NCI-H526 (cell line): Measurements from ENCODE around the gene KATNAL1.

Experiments used
- DNase-seq, 2 experiments: peaks; one replicate each; lab custom pipeline; 2025; lab: John Stamatoyannopoulos, UW

KATNAL1 gene

DNA sequence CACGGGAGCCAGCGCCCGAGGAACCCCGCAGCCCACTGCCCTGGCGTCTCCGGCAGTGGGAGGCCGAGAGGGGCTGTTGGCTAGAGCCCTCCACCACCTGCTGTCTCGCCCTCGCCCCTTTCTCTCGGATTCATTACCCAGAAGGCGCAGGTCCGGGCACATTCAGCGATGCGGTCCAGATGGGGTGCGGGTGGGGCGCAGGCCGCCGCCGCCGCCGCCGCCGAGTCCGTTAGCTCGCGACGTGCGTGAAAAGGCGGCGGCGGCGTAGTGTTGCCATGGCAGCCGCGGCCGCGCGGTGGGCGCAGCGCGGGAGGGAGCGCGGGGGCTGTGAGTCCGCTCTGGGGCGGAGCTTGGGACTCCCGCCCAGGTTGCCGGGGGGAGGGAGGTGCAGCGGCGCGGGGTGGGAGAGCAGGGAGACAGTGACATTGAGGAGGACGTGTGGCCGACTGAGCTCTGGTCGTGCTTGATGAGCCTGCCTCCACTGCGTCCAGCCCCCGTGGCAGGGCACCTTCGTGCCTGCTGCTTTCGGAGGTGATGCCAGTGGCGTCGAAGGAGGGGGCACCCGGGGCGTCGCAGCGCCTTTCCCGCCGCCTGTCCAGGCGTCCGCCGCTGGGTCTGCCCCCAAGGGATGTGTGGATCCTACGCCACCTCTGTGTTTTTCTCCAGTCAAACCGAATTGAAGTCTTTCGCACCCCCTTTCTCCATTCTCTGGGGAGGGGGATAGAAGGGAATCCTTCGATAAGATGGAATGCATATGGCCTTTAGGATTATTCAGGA lies at the start of gene KATNAL1:
KATNAL1 (minus strand) TSS at position 358 of the 777 bp plus-strand sequence. CDS start 23,774 bp downstream, outside the sequence.
- DNase-seq, result peak; percentile 80 to 94

DNA sequence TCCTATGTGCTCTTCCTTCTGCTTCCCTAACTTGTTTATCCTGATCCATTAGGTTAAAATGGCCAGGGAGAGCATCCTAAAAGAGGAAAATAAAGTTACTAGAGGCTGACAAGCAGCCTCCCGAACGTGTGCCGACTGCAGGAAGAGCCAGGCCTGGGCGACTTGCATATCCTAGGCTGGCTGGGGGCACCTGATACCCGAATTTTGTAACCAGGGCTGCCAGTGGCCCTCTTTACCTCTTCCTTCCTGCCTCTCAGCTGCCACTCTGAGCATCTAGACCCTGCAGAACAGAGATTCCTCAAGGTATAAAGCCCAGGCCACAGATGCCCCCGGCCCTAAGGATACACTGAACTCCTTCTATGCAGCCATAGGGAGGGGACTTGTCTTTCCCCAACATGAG lies 48.5 kb upstream of the KATNAL1 start:
- no peak for DNase-seq

DNA sequence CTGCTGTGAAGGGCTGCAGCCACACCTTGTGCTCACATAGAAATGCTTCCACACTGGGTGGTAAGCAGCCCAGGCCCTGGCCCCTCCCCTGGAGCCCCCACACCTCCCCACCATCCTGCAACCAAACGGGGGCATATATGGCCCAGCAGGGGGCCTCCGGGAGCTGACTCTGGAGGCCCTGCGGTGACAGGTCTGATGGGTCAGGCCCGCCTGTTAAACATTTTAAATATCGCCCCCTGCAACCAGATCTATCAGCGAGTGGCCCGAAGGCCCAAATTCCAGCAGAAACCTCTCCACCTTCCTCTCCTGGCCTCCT lies 48.0 kb upstream of the KATNAL1 start:
- DNase-seq, result peak in 1 of 2 experiments; percentile 69

DNA sequence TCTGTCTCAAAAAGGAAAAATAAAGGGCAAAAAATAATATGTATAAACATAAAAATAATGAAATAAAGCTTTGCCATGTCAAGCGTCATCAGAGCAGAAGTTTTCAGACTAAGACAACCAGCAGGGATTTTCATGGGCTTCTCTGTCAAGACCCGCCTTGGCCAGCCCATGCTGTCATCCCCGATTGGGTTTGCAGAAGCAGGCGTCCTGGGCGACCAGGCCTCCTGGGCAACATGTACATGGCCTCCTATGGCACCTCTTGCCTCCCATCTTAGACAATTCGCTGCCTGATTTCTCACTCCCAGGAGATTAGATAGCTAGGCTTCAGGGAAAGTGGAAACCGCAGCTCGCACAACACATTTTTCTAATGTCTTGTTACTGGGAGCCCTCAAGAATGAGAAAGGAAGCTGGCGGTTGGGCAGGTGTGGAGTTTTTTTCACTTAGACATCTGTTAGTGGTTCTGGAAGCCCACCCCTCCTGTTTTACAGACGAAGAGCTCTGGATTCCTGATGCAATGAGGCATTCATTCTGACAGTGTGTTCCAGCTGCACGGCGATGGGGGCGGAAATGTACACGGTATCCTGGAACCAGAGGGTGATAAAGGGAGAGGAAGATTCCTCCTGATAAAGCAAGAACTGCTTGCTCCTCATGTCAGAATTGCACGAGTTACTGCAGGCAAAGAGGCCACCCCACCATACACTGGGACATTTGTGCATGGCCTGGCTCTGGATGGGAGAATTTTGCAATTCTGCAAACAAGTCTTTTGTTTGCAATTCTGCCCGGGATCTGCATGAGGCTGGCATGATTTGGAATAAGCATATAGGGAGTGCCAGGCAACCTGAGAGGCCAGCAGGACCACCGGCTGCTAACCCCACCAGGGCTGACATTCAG lies 47.4 kb upstream of the KATNAL1 start:
- peak in 1 of 2 experiments; percentile 45 for DNase-seq

DNA sequence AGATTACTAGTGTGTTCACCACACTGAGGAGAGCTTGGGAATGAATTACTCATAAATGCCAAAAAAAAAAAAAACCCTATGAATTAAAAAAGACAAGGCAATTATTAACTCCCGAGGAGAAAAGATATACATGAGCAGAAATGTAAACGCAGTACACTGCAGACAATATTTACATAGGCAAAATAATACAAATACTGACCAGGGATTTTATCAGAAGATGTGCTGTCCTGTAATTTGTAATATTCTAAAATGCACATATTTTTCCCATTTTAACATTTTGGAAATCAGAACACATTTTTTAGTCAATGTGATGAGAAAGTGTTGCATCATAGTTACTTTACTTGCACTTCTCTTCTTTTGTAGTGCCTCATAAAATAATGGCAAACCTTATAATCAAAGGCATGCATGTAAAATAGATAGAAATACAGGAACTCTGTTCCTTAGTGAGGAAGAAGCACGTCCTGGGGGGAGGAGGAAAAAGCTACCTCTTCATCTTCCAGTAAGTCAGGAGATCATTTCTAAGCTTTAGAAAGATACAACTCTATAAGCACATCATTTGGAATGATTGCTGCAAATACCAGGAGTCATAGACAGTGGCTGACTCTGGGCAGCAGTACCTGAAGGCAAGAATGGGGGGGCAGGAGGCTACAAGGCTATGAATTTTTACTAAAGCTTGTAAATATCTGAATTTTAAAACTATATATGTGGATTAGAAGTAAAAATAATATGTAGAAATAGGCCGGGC lies 46.3 kb upstream of the KATNAL1 start:
- DNase-seq, result peak; percentile 29 to 66

DNA sequence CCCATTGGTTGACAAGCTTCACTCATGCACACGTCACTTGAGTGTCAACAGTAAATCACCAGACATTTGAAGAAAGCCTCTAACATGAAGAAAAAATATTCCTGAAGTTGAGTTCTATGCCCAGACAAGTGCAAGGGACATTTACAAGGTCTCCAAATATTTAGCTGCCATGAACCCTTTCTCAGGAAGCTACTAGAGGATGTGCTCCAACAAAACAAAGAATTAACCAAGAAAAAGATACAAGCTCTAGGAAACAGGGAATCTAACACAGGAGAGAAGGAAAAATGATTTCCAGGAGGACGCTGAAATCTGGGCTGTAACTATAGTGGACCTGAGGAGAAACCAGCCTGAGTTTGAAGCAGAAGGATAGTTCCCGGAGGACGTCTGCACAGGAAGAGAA lies 45.7 kb upstream of the KATNAL1 start:
- DNase-seq, result no peak

DNA sequence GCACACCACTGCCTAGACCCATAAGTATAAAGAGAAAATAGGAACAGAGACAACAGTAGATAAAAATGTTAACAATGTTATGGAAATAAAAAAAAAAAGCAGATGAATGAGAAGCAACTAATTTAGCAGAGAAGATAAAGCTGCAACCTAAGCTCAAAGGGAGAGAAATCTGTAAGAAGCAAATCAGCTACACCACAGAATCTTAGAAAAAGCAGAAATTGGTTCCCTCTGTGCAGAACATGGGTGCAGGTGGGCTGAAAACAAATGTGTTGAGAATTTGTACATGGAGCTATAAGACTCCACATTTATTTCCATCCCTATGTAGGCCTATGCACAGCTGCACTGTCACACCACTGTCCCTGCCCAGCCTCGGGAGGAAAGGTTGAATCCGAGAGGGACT lies 44.8 kb upstream of the KATNAL1 start:
- no peak for DNase-seq

DNA sequence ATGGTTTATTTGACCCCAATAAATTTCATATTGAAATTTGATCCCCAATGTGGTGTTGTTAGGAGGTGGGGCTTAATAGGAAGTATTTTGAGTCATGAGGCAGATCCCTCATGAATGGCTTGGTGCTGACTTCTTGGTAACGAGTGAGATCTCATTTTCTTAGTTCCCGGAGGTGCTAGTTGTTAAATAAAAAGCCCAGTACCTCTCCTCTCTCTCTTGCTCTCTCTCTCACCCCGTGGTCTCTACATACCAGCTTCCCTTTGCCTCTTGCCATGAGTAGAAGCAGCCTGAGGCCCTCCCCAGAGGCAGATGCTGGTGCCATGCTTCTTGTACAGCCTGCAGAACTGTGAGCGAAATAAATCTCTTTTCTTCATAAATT lies 39.4 kb upstream of the KATNAL1 start:
- no peak for DNase-seq

DNA sequence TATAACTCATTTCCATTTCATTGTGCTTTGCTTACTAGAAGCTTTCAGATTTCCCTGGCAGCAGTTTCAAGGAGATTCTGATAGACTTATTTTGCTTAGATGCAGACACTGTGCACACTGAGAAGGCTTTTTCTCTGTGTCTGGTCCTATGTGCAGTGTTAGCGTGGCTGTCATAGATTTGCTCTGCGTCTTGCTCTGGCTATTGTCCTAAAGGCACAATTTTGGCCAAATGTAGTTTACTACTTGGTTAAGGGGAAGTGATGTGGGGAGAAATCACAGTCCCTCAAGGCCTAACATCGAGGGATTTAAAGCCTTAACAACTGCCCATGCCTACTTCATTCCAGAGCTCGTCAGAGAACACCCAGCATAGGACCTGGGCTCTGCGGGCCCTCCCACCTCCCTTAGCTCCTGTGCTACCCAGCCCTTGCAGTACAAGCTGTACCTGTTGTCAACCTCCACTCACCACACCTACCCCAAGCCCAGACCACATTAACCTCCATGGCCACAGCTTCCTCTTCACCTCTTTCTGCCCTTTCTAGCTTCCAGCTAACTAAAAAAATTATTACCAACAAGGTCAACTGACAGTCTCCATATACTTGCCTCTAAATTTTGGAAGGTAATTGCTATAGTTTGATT lies 38.9 kb upstream of the KATNAL1 start:
- no peak for DNase-seq

DNA sequence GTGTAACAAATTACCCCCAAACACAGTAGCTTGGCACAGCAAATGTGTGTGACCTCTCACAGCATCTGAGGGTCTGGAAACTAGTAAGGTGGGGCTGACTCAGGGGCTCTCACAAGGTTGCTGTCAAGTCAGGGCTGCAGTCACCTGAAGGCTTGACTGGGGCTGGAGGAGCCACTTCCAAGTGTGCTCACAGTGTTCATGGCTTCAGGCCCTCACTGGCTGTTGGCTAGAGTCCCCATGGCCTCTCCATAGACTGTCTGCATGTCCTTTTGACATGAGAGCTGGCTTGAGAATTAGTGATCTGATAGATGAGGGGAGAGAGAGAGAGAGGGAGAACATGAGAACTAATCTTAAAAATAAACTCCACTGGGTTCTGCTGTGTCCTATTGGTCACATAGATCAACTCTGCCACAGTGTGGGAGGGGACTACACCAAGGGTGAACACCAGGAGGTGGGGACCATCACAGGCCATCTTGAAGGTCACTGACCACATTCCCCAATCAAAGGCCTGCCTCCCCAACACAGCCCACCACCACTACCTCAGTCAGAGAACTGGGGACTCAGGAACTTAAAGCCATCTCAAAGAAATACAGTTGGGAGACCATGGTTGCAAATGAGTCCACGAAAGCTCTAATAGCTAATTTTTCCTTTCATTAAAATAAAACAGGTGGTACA lies 38.2 kb upstream of the KATNAL1 start:
- DNase-seq, result no peak

DNA sequence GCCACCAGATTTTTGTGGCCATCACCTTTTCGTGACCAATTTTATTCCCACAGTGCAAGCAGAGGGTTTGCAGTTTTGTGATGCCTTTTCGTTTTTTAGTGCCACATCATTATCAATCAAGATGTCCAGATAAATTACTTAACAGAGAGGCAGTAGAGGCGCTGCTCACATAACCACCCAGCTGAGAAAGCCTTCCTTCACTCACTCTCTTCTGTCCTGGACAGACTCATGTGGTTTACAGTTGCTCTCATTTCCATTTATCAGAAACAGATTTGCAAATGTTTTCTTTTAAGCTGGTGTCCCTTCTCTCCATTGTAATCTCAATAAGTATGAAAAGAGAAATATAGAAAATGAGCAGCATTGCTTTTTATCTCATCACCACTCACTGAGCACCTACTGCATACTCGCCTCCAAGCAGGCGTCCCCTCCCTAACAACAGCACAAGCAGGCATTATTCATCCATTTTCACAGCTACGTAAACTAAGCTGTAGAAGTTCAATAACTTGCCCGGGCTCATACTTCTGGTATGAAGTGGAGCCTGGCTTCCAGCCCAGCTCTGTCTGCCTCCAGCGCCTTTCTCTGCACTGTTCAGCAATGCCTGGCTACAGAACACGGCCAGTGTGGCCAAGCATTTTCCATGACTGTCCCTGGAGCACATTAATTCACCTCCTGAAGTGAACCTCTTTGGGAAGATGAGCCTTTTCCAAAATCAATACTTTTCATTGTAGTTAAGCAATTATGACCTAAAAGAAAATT lies 34.6 kb upstream of the KATNAL1 start:
- peak; percentile 45 to 66 for DNase-seq

DNA sequence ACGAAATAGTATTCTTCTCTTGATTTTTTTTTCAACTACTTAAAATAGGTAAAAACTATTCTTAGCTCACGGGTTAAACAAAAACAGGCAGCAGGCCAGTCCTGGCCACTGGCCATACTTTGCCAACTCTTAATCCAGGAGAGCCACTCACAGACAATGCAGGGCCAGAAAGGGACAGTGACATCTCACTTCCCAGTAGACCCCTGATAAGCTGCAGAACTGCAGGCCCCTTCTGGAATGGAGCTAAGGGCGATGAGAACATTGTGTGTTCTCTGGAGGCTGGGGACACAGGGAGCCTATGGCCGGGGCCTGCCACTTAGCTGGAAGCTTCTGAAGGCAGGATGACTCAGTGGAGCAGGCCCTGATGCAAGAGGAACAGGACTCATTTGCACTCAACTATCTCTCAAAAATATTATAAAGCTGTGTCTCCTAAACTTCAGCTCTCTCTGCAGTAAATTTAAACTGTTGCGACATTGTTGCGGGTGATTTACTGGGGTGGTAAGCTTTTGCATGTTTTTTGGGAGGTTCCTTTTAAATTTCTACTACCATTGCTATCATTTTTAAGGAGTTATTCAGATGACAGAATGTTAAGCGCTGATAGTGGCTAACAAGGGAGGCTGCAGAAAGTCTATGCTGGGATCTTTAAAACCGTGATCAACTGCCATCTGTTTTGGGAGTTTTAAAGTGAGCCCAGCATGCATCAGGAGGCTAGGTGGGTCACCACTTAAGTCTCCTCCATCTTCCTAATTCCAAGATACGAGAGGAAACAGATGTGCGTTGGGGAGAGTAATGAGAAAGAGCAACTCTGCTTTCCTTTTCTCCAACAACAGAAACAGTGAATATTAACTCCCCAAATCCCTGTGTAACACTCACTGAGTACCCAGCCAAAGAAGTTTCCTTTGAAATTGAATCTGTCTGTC lies 33.2 kb upstream of the KATNAL1 start:
- DNase-seq, result no peak

DNA sequence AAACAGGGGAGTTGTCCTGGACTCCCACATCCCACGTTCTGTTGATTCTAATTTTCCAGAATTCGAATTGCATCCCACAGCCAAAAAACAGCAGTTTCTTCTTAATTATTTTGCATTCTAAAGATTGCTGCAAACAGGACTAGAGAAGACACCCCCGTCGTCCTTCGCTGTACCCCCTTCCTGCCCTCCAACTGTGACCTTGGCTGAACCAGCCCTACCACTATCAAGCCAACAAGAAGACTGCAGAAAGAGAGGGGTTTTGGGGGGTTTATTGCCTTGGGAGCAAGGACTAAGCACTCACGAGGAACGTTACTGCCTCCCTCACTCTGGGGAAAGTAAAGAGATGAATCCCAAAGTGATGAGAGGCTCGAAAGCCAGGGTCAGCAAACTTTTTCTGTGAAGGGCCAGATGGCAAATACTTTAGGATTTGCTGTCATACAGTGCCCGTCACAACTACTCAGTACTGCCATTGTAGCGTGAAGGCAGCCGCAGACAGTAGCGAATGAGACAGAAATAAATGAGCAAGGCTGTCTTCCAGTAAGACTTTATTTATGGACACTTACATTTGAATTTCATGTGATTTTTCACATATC lies 32.5 kb upstream of the KATNAL1 start:
- no peak for DNase-seq

DNA sequence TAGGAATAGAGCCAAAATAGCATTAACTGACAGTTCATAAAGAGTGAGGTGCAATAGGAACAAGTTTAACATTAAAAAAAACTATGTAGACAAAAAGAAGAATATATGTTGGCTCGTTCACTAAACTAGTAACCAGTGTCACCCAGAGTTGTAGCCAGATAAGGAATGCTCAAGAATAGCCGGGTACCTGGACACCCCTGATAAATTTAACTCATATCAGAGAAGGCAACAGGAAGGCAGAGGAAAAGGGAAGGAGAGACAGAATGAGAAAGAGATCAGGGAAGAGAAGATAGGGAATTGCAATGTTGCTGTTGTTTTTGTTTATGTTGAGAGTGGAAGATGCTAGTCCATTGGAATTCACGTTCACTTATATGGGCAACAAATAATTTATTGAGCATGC lies 31.6 kb upstream of the KATNAL1 start:
- DNase-seq, result no peak

DNA sequence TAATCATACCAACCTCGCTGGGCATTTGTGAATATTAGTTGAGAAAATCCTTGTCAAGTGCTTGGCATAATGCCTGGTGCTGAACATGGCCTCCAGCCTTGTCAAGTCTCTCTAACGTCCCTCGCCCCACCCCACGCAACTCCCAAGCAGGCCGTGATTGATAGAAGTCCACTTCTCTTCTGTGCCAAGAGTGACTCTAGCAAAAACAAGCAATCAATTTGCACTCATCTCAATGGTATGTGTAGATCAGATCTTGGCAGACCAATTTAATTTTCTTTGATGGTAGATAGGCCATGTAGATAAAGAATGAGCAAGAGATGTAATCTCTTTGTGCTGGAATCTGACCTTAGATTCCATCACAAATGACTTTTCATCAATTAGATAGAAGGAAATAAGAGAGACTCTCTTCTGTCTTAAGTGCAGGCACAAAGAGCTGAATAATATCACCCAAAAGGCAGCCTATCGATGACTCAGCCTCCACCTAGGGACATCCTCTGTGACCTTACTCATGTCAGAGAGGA lies 31.0 kb upstream of the KATNAL1 start:
- no peak for DNase-seq

DNA sequence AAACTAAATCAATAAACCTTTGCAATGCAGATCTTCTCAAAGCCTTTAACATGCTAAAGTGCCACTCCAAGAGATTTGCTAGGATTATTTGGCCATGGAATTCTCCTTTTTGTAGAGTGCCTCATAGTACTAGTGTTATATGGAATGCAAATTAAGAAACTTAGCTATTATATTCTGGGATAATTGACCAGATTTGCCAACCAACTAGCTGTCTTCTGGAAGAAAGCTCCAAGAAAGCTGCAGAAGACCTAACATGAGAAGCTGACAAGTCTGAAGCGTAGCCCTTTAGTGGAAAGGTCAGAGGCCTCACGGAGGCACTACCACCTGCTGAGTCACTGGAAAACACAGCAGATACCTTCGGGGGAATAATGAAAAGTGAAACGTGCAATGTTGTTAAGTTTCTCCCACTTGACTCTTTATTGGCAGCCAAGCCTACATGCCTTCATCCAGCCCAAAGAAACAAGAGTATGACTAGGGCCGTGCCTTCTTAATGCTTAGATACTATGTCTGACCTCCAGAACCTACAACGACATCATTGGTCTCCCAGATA lies 29.8 kb upstream of the KATNAL1 start:
- no peak for DNase-seq

DNA sequence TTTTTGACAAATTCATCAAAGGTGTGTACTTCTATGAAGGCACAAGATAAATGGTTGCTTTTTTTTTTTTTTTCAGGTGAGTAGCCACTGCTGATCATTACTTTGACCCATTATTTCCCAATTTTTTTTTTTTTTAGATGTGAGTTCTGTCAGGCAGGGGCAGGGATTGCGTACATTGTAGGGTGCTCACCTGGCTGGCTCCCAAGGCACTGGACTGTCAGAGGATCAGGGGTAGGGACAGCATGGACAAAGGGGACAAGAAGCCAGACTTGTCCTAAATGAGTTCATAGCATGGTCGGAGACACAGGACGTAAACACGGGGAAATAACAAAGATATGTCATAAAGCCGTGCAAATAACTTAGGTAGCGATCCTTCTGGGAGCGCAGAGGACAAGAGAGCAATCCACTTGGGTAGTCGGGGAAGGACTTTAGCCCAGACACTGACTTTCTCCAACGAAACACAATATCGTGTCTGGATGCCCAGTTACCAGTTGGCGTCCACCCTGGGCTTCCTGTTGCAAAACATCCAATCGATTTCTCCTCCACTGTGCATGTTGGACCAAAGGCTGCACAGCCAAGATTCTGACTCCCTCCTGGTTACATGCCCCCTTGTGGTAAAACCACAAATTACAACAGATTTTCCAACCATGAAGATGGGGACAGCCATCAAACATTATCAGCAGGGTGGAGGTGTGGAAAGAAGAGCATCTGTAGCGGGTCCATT lies 27.5 kb upstream of the KATNAL1 start:
- DNase-seq, result peak; percentile 14 to 63

DNA sequence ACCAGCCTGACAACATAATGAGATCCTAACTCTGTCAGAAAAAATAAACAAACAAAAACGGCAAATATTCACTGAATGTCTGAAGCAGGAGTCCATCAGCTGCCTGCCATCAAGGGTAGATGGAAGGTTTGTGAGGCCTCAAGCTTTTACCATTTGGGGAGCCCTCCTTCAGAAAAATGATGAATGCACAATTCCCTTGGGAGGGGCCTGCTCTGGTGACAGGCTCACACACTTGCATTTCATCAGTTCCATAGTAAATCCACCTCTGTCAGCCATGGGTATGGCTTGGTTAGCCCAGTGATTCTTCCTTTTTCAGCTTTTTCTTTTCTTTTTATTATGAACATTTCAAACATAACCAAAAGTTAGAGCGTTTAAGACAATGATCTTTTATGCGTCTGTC lies 26.3 kb upstream of the KATNAL1 start:
- DNase-seq, result peak in 1 of 2 experiments; percentile 39
